Dermis microvascular lymphatic vessel endothelial cell (primary cell): Measurements from ENCODE around the gene POLH. TPM values are rescaled to one million over a fixed set of nuclear protein-coding genes. Genes with fewer than 3 reads are reported as not detected.
"Not testable (repeated sequence)": the region's sequence is repeated elsewhere in the genome, so short reads cannot be mapped to it uniquely, and the experiment has no call there.

Experiments used
- DNase-seq, 2 donors: peaks; one replicate each; pipeline versions ENCODE4 v3.0.0 to v3.0.0-alpha.2; 2010; ENCODE audit warnings: low read depth in 2 of 2
- total RNA-seq: library from RNA; depleted of rRNA; stranded (reverse); fragments of >200 nt; gene quantifications from 2 replicates; pipeline ENCODE4 v1.2.1, GENCODE V29; 2014

POLH gene
- total RNA-seq, 1 donor from 2014 or later = 16.3 TPM

GRCh38 chr6:43629505-43630300 lies 53.7 kb downstream of the POLH start:
- DNase-seq = peak; percentile 86 to 97

GRCh38 chr6:43630980-43631619 lies 55.1 kb downstream of the POLH start:
- DNase-seq = no peak

GRCh38 chr6:43633002-43633401 lies 57.0 kb downstream of the POLH start:
- DNase-seq = not testable (repeated sequence)

- no peak for DNase-seq
Measured at GRCh38 chr6:43634702-43635303, 58.8 kb downstream of the POLH start.

- peak; percentile 36 to 61 for DNase-seq
Measured at GRCh38 chr6:43635387-43636307, 59.7 kb downstream of the POLH start, which contains the start of gene MAD2L1BP. TSS of gene MAD2L1BP (plus strand) at chr6:43635840. CDS start at chr6:43635876, 36 bp downstream.

- no peak for DNase-seq
Measured at GRCh38 chr6:43636308-43636659, 60.3 kb downstream of the POLH start.

GRCh38 chr6:43639984-43640800 lies 64.2 kb downstream of the POLH start:
- peak in 1 of 2 donors; percentile 19 for DNase-seq

GRCh38 chr6:43644940-43645612 lies 69.1 kb downstream of the POLH start, which contains the start of gene RSPH9:
TSS of gene RSPH9 (plus strand) at chr6:43645036. CDS start at chr6:43645099, 63 bp downstream.
- peak in 1 of 2 donors; percentile 71 for DNase-seq

GRCh38 chr6:43645613-43645964 lies 69.6 kb downstream of the POLH start:
- no peak for DNase-seq

GRCh38 chr6:43647613-43648012 lies 71.6 kb downstream of the POLH start:
- no peak for DNase-seq

GRCh38 chr6:43648248-43648647 lies 72.3 kb downstream of the POLH start:
- no peak for DNase-seq

GRCh38 chr6:43652822-43653221 lies 76.8 kb downstream of the POLH start:
- DNase-seq = not testable (repeated sequence)

GRCh38 chr6:43657221-43657802 lies 81.3 kb downstream of the POLH start:
- DNase-seq = no peak

- DNase-seq = no peak
Measured at GRCh38 chr6:43658161-43658560, 82.2 kb downstream of the POLH start.

GRCh38 chr6:43662948-43663347 lies 87.0 kb downstream of the POLH start:
- not testable (repeated sequence) for DNase-seq
